CD4-positive, alpha-beta T cell (primary cell): ENCODE data around the gene KCND3. TPM values are rescaled to one million over a fixed set of nuclear protein-coding genes. Genes with fewer than 3 reads are reported as not detected.

Experiments
- ATAC-seq: fragments of 200-7000 bp; cut with Tn5 transposase; one replicate; pipeline ENCODE4 v1.10.0; 2022; ENCODE audit warnings: mild to moderate bottlenecking; ENCODE audit not compliant: poor library complexity
- CTCF ChIA-PET: fragments of 350-600 bp; sonication (Branson Sonifier 250); formaldehyde crosslinking; loops from one replicate; lab custom pipeline; 2021; ENCODE audit warnings: antibody characterized with exemption, inconsistent platforms; lab: Charles Lee
- POLR2A ChIA-PET: fragments of 350-600 bp; sonication (Branson Sonifier 250); formaldehyde crosslinking; loops from one replicate; lab custom pipeline; 2021; ENCODE audit warnings: antibody characterized with exemption, inconsistent platforms; lab: Charles Lee
- DNase-seq, 14 experiments: peaks; one replicate each; pipeline ENCODE4 v3.0.0-alpha.2; 2013 to 2020; ENCODE audit warnings: mixed read lengths in 2 of 14
- H3K27ac ChIP-seq, 2 donors: one replicate each; pipeline versions ENCODE4 v1.5.1 to v1.7.0; 2013; ENCODE audit warnings: low read length in 2 of 2, low read depth in 1 of 2, mild to moderate bottlenecking in 1 of 2
- H3K27me3 ChIP-seq, 2 experiments: 1 replicate in 1 of 2; 2 replicates in 1 of 2; pipeline versions ENCODE4 v1.6.1 to v1.7.0; 2013; ENCODE audit warnings: low read length in 2 of 2, control low read depth in 1 of 2, mild to moderate bottlenecking in 1 of 2, moderate library complexity in 1 of 2; ENCODE audit not compliant: insufficient read depth in 2 of 2, control insufficient read depth in 1 of 2
- H3K36me3 ChIP-seq: one replicate; pipeline ENCODE4 v1.6.1; 2013; ENCODE audit warnings: low read length, control low read depth; ENCODE audit not compliant: insufficient read depth
- H3K4me1 ChIP-seq: one replicate; pipeline ENCODE4 v1.6.1; 2013; ENCODE audit warnings: low read length, control low read depth; ENCODE audit not compliant: insufficient read depth
- H3K4me3 ChIP-seq: one replicate; pipeline ENCODE4 v1.5.1; 2013; ENCODE audit warnings: mild to moderate bottlenecking, low read length, moderate library complexity
- H3K9me3 ChIP-seq, 2 experiments: 1 replicate in 1 of 2; 2 replicates in 1 of 2; pipeline versions ENCODE4 v1.6.1 to v1.7.0; 2013; ENCODE audit warnings: low read length in 2 of 2, mild to moderate bottlenecking in 2 of 2, control low read depth in 1 of 2, moderate library complexity in 1 of 2; ENCODE audit not compliant: control insufficient read depth in 1 of 2, insufficient read depth in 1 of 2
- H3K27ac Mint-ChIP-seq: one replicate; pipeline ENCODE4 v1.8.0; 2020; ENCODE audit warnings: mixed read lengths
- H3K27me3 Mint-ChIP-seq: one replicate; pipeline ENCODE4 v1.8.0; 2021; ENCODE audit warnings: mixed read lengths
- H3K36me3 Mint-ChIP-seq: one replicate; pipeline ENCODE4 v1.8.0; 2021; ENCODE audit warnings: low read depth, mixed read lengths
- H3K4me1 Mint-ChIP-seq: one replicate; pipeline ENCODE4 v1.8.0; 2021; ENCODE audit warnings: low read depth, mixed read lengths
- H3K4me3 Mint-ChIP-seq: one replicate; pipeline ENCODE4 v1.8.0; 2020; ENCODE audit warnings: mild to moderate bottlenecking, mixed read lengths
- H3K9me3 Mint-ChIP-seq: one replicate; pipeline ENCODE4 v1.8.0; 2020; ENCODE audit warnings: mixed read lengths
- CTCF ChIP-seq: fragments of 200-600 bp; IDR thresholded peaks from one replicate; pipeline ENCODE4 v1.8.0; 2022; ENCODE audit warnings: antibody characterized with exemption, mild to moderate bottlenecking
- intact Hi-C, 2 experiments: fragments of 100-400 bp; cut with DNase I in 1 of 2; cut with micrococcal nuclease in 1 of 2; formaldehyde crosslinking; loops; one replicate each; pipeline versions ENCODE4 v1.15.1 to v1.9.0; 2023 to 2025; cut with DNase I, micrococcal nuclease
- total RNA-seq, 174 experiments: library from RNA in 2 of 174; stranded (reverse) in 2 of 174; gene quantifications; one replicate each; pipeline ENCODE4 v1.2.3 and lab custom pipeline; 2021 to 2026

Gene KCND3
- total RNA-seq, 2 experiments from 2014 or later: 0.05 TPM; not detected in 1

GRCh38 chr1:111959436-111959835, 30.0 kb downstream of the KCND3 start:
- ChIA-PET CTCF (no interaction called here), POLR2A (no interaction called here)
- Mint-ChIP-seq H3K4me1 (no peaks in the 10 kb centered on the region), H3K36me3 (no peaks in the 10 kb centered on the region), H3K9me3 (no peaks in the 10 kb centered on the region), H3K27ac (no peak overlapping the region), H3K4me3 (no peak overlapping the region), H3K27me3 (peaks cover 39% of the 10 kb centered on the region)
- Histone ChIP-seq H3K36me3 (no peaks in the 10 kb centered on the region), H3K9me3 (peaks cover 0 to 3% of the 10 kb centered on the region in 2 experiments), H3K27me3 (peaks cover under 1 to 17% of the 10 kb centered on the region in 2 experiments), H3K4me3 (no peak overlapping the region), H3K27ac (no peak overlapping the region), H3K4me1 (no peaks in the 10 kb centered on the region)
- intact Hi-C loops: no loop called here
- TF ChIP-seq CTCF: no peak
- ATAC-seq (no peak), DNase-seq (no peak)

- H3K27me3 ChIP-seq: peaks cover 6 to 15% of the 10 kb centered on the region in 2 experiments
These were observed 30.6 kb downstream of the KCND3 start for GRCh38 chr1:111958851-111959250.

GRCh38 chr1:111958075-111958474, 31.4 kb downstream of the KCND3 start:
- Mint-ChIP-seq H3K36me3 (no peaks in the 10 kb centered on the region), H3K4me3 (no peak overlapping the region), H3K27me3 (peaks cover 43% of the 10 kb centered on the region), H3K27ac (no peak overlapping the region), H3K9me3 (no peaks in the 10 kb centered on the region), H3K4me1 (no peaks in the 10 kb centered on the region)
- no peak for TF ChIP-seq CTCF
- H3K9me3 ChIP-seq: peaks cover 0 to 3% of the 10 kb centered on the region in 2 experiments
- no peaks in the 10 kb centered on the region for H3K4me1 ChIP-seq
- DNase-seq: no peak
- H3K4me3 ChIP-seq: no peak overlapping the region
- no peak for ATAC-seq
- H3K36me3 ChIP-seq: no peaks in the 10 kb centered on the region
- intact Hi-C loops: no loop called here
- ChIA-PET CTCF (no interaction called here), POLR2A (no interaction called here)
- peaks cover 6 to 15% of the 10 kb centered on the region in 2 experiments for H3K27me3 ChIP-seq
- H3K27ac ChIP-seq: no peak overlapping the region

More at GRCh38 chr1:111958851-111959250, 30.6 kb downstream of the KCND3 start:
- no peaks in the 10 kb centered on the region for H3K9me3 Mint-ChIP-seq
- TF ChIP-seq CTCF: no peak
- no peak overlapping the region for H3K27ac ChIP-seq
- CTCF ChIA-PET: no interaction called here
- H3K27me3 Mint-ChIP-seq: peaks cover 44% of the 10 kb centered on the region
- intact Hi-C loops: no loop called here
- no peak overlapping the region for H3K27ac Mint-ChIP-seq
- no peak for DNase-seq
- no peak overlapping the region for H3K4me3 Mint-ChIP-seq
- H3K4me3 ChIP-seq: no peak overlapping the region
- no peak for ATAC-seq
- H3K36me3 Mint-ChIP-seq: no peaks in the 10 kb centered on the region
- H3K36me3 ChIP-seq: no peaks in the 10 kb centered on the region
- H3K9me3 ChIP-seq: peaks cover 0 to 3% of the 10 kb centered on the region in 2 experiments
- H3K4me1 Mint-ChIP-seq: no peaks in the 10 kb centered on the region
- POLR2A ChIA-PET: no interaction called here
- no peaks in the 10 kb centered on the region for H3K4me1 ChIP-seq
